IMR-90 (cell line): ENCODE data around the gene AGAP1.

Source experiments
- BHLHE40 ChIP-seq: fragments of 150-350 bp; IDR thresholded peaks from 2 replicates; pipeline ENCODE4 v1.6.1; 2016; ENCODE audit warnings: mild to moderate bottlenecking, low read depth, low read length
- CEBPB ChIP-seq: IDR thresholded peaks from 2 replicates; pipeline ENCODE4 v1.6.1; 2012; ENCODE audit warnings: low read depth, low read length, improper control_type of control experiment
- CHD1 ChIP-seq: IDR thresholded peaks from 2 replicates; pipeline ENCODE4 v1.6.1; 2012; ENCODE audit warnings: low read depth, low read length, improper control_type of control experiment
- CTCF ChIP-seq: conservative IDR thresholded peaks from 2 replicates; pipeline ENCODE4 v1.5.1; 2012; ENCODE audit warnings: mild to moderate bottlenecking, low read depth, low read length, improper control_type of control experiment
- FOS ChIP-seq: fragments of 150-350 bp; IDR thresholded peaks from 2 replicates; pipeline ENCODE4 v1.6.1; 2016; ENCODE audit warnings: low read depth, low read length
- MAFK ChIP-seq: IDR thresholded peaks from 2 replicates; pipeline ENCODE4 v1.6.1; 2012; ENCODE audit warnings: low read depth, low read length, improper control_type of control experiment
- NFE2L2 ChIP-seq: fragments of 150-350 bp; IDR thresholded peaks from 2 replicates; pipeline ENCODE4 v1.6.1; 2016; ENCODE audit warnings: low read depth, mild to moderate bottlenecking, low read length
- POLR2A ChIP-seq: IDR thresholded peaks from 2 replicates; pipeline ENCODE4 v1.6.1; 2012; ENCODE audit warnings: mild to moderate bottlenecking, low read depth, low read length
- RAD21 ChIP-seq: IDR thresholded peaks from 2 replicates; pipeline ENCODE4 v1.6.1; 2012; ENCODE audit warnings: low read length, improper control_type of control experiment
- RFX5 ChIP-seq: IDR thresholded peaks from 2 replicates; pipeline ENCODE4 v1.8.0; 2012; ENCODE audit warnings: low read depth, mild to moderate bottlenecking, low read length, moderate library complexity
- SMC3 ChIP-seq: fragments of 150-350 bp; IDR thresholded peaks from 2 replicates; pipeline ENCODE4 v1.6.1; 2016; ENCODE audit warnings: low read depth, mild to moderate bottlenecking, antibody characterized with exemption, low read length, moderate library complexity
- TF ChIP-seq, protein P1 (sequence below): fragments of 150-350 bp; IDR thresholded peaks from 2 replicates; pipeline ENCODE4 v1.6.1; 2017; ENCODE audit warnings: mild to moderate bottlenecking, antibody characterized with exemption, low read length, low read depth

GRCh38 chr2:236112466-236112865 is 618.6 kb downstream of the AGAP1 start:
- TF ChIP-seq BHLHE40 (no peak), CTCF (no peak), RAD21 (no peak), SMC3 (no peak), POLR2A (no peak), CHD1 (no peak), RFX5 (no peak), FOS (no peak), NFE2L2 (no peak), MAFK (no peak), CEBPB (no peak)
- TF ChIP-seq, protein P1, sequence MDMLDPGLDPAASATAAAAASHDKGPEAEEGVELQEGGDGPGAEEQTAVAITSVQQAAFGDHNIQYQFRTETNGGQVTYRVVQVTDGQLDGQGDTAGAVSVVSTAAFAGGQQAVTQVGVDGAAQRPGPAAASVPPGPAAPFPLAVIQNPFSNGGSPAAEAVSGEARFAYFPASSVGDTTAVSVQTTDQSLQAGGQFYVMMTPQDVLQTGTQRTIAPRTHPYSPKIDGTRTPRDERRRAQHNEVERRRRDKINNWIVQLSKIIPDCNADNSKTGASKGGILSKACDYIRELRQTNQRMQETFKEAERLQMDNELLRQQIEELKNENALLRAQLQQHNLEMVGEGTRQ: no peak
